Globus pallidus (tissue), 1 donor: ENCODE measurements around the gene RUNX1.

ENCODE experiments used
- DNase-seq: peaks from one replicate; pipeline ENCODE4 v3.0.0-alpha.2; 2015; ENCODE audit warnings: low spot score

RUNX1 gene

DNA sequence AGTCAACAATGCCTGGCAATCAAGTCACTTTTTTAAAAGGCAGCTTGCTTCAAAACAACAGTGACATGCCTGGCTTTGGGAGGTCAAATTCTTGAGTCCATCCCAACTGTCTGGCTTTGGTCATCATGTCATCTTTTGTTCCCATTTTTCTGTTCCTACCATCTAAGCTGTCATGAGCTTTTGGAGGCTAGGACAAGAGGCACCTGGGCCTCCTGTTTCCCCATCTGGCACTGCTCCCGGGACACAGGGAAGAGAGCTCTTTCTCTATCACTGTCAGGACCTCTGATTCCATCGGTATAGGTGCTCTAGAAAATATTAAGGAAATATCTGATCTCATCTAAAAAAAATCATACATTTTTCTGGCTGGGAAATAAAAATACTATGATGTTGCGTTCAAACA is 224.0 kb downstream of the RUNX1 start:
- no peak for DNase-seq

DNA sequence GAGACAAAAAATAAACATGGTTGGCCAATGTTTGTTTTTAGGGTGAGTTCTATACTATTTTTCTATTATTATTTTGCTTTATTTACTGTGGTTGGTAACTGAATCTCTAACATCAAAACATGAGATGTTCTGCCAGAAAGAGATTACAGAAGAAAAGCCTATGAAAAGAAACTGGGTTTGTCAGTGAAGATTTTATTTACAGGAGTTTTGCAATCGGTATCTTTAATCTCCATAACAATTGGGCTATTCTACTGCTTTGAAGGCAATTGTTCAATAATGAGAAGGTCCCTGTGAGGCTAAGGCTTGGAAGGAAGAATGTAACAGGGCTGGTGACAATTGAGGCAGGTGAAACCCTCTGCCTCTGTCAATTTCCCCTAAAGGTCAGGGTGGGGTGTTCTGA is 224.8 kb downstream of the RUNX1 start:
- no peak for DNase-seq

DNA sequence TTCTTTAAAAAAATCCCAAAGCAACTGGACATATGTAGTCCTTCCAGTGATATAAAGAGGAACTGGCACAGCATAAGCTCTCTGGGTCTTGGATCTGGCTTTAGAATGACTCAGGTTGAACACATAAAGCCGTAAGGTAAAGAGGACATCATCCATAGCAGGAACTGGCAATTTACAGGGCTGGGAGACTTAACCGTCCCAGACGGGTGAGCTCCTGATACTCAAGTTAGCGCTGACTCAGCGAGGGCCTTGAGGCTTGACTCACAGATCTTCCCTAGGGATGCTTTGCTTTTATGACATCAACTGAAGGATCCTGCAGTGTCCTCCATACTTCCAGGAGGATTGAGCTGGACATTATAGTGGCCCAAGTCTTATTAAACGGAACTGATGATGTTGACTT is 226.2 kb downstream of the RUNX1 start:
- no peak for DNase-seq

DNA sequence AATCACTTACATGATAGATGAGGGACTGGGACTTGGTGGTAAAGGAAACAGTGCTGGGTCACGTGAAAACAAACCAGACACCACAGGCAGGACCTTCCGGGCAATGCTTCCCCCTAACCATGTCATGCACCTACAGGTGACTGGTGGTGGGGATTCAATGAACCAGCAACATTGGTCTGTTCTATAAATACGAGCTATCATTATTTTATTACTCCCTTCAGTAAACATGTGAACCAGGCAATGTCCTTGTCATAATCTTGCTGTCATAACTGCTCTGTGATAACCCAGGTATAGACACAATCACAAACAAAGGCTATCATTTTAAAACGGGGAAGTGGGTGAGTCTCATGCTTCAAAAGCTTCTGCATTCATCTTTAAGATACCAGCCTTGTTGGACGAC is 226.9 kb downstream of the RUNX1 start:
- no peak for DNase-seq

DNA sequence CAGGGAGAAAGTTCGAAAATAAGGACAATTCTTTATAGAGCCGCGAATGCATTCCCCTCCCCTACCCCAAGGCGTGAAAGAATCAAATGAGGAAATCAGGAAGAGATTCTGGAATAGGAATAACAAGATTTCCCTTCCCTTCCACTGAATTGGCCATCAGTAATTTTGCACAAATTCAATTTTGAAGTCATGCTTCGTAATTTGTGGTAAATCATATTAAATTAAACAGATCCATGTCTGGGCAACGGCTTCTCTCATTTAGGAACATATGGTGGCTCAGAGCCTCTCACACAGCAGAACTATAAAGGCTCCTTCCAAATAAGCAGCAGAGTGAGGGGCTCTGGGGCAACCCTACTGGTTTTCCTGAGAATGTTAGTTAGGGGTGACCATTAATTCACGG is 227.4 kb downstream of the RUNX1 start:
- DNase-seq, result no peak

DNA sequence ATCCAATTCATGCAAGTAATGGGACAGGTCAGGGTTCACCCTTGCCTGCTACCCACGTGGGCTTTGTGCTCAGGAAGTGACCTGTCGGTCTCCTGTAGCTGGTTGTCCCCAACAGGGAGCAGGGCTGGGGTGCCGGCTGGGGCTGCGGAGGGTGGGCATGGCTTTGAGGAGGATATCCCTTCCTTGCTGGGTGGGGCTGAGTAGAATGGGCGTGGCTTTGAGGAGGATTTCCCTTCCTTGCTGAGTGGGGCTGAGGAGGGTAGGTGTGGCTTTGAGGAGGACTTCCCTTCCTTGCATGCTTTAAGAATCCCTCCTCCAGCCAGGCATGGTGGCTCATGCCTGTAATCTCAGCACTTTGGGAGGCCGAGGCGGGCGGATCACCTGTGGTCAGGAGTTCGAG is 229.1 kb downstream of the RUNX1 start:
- no peak for DNase-seq

DNA sequence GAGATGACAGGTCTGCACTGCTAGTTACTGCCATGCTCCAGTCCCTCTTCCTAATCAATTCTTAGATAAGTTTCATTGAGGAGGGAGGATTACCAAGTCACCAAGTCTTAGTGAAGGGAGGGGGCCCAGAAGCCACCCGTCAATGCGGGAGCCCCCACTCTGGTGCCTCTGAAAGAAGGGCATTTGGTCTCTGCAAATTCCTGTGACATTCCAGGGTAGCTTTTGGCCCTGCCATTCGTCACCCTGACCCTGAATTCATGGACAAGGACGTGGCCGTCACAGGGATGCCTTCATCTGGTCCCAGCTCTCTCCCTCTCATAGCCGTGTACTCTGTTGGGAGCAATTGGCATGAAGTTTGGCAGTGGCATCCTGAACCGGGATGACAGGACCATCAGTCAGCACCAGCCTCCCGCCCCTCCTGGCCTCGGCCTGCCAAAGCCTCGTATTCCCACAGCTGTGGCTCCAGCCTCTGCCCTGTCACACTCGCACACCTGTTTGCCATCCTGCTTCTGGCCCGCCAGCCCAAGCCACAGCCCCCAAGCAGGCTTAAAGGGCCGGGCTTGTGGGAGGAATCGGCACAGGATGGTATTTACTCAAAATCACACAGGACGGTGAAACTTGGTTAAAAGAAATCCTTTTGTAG is 229.6 kb downstream of the RUNX1 start:
- no peak for DNase-seq

DNA sequence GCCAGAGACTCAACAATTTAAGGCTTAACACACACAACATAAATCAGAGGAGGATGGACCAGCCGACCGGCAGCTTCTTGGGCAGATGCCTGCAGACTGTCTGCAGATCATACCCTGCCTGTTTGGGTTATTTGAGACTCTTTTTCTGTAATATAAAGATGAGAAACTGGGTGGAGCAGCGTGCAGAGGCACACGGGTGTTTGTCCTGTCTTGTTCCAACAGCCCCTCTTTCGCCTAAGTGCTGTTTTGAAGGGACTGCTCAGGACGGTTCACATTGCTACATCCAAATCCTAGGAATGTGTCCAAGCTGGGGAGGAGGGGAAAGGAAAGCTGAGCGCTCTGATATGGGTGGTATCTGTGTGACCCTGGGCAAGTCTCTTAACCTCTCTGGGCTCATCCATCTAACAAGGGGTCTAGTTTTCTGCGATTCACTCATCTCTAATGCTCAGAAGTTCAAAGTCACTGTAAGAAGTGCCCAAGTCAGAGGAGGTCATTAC is 230.4 kb downstream of the RUNX1 start:
- DNase-seq, result no peak

DNA sequence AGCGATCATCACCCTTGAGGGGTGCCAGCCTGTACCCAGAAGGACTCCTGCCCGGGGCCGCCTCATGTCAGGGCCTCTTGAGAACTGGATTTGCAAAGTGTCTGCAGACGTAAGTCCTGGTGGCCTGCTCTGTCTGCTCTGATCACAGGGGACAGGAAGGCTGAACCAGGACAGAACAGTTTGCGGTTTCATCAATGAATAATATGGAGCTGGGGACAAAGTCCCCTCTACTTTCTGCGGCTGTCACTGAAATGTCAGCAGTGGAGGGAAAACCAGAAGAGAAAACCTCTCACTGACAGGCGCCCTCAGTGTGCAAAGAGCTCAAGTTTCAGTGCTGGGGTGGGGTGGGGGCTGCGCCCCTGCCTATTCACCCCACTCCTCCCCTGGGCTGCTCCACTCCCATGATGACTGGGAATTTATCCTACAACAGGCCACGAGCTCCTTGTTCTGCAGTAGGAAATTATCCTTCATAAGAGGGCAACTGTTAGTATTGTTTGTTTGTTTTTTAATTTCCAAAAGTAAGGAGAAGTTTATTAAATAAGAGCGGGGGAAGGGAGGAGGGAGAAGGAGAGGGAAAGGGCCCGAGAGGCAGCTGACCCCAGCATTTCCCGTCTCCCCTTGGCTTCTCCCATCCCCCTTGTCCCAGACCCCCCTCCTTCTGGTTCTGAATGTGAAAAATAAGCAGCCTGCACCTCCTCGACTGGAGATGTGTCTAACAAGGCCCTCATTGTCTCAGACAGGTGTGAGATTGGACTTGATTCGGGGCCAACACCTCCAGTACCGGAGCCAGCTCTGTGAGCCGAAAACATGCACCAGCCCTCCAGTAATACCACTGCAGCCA is 231.1 kb downstream of the RUNX1 start:
- DNase-seq, result no peak

DNA sequence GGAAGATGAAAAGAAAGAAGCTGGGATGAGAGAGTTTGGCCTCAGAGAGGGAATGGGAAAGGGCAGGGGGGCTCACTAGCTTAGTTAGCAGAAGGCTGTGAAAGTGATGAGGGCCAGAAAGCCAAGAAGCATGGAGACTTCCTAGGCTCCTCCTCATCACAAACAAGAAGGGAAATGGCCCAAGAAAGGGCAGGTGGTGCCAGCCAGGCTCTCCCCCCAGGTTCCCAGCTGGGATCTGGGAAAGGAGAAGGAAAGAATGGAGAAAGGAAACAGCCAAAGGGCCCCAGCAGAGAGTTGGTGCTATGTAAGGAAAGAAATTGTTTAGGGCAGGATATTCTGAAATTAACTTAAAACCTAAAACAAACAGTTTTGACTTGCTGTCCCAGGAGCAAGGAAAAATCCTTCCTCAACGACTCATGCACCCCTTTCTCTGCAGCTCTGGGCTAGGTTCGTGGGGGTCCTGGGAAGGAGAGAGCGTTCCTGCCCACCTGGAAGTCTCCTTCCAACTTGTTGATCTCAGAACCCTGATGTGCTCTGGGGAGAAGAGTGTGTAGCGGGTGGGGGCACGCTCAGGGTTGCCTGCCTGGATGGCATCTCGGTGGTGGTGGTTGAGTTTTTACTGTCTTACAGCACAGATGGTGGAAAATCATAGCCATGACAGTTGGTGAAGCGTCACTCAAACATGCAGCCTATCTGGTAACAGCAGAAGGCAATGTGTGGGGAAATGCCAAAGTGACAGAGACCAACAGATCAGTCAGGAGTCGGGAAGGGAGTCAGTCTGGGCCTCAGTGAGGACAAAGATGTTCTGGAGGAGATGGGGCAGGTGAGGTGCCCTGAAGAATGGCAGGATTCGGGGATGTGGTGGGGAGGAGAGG is 233.0 kb downstream of the RUNX1 start:
- no peak for DNase-seq

DNA sequence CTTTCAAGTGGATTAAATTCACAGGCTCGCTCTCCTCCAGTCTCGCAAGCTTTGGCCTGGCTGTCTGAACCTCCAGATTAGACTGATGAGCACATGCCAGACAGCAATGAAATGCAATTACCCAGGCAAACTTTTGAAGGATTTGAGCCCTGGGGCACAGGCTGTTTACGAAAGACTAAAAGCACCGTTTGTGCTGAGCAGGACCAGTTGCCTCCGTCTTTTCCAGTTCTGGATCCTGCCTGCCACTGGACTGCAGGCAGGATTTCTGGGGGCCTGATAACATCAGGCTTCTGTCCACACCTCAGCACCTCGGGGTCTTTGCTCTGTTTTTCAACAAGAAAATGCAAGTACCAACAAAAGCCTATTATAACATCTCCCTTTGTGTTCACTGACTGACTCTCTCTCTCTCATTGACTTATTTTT is 234.6 kb downstream of the RUNX1 start:
- DNase-seq, result no peak

DNA sequence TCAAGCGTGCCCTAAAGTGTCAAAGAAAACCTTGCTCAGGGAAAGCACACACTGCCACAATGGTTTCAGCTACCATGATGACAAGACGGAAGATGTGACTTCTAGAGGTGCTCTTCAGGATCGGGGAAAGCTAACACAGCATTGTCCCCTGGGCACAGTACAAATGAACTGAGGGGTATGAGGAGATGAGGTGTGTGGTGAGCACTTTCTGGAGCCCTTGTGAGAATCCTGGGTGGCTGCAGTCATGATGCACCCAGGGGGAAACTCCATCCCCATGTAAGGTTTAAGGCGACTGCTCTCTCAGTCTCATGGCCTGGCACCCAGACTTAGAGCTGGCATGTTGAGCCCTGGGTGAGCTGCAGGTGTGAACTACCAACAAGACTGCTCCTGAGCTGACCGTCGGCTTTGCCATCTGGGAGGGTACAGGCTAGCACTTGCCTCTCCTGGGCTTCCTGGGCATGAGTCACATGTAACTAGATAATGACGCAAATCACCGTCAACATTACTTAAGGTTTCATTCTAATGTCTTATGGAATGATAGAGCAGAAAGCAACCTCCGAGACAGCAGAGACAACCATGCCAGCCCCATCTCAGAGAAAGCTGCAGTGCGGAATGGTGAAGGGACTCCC is 235.7 kb downstream of the RUNX1 start:
- DNase-seq, result no peak

DNA sequence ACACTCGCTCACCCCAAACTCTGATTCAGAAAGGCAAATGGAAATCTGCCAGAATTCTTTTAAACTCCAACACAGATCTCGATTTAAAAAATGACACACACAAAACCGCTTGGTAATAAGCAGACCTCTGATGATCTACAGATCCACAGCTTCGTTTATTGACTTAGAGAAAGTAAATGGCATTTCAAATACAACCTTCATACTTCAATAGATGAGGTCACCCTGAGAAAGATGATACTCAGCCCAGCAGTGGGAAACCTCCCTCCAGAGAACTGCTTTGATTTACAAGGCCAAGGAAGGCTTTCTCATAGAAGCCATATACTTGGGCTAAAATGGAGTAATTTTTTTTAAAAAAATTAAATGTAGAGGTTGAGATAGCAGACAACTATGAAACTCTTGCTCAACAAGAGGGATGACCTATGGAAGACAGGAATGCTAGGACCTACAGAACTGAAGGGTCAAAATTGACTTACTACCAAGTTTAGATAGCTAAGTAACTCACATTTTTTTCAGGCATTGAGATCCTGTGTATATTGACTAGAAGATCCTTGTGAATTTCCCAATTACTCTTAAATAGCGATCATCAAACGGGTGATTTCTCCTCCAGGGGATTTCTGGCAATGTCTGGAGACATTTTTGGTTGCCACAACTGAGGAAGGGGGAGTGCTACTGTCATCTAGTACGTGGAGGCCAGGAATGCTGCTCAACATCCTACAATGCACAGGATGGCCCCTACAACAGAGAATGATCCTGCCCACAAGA is 236.4 kb downstream of the RUNX1 start:
- DNase-seq, result no peak

DNA sequence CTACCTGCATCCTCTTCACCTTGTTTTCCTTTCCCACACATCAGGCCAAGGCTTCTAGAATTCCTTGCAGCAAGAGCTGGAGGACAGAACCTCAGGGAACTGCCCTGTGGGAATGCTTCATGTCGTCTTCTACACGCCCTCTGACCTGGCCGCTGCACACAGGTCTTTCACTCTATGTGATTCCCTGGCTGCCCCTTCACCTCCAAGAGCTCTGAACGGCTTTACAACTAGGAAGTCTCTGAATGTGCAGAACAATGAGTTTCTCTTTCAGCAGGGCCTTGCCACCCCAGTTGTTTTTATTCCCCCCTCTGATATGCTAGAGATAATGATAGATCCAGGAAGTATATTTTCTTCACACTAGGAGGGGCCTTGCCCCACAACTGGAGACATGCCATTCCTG is 237.7 kb downstream of the RUNX1 start:
- DNase-seq, result no peak

DNA sequence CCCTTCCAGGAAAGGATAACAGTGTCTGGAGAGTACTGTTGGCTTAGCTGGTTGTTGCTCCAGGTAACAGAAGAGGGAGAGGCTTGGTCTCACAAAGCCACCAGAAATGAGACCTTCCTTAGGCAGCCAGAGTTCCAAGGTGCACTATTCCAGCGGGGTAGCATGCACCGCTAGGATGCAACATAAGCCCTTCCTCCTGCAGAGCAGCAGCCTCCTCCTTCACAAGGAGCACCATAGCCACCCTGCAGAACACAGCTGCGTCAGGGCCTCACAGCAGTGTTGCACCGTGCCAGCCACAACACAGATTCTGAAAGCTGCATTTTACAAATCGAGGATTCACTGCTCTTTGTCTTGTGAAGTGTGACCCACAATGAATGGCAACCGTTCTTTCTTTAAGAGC is 238.3 kb downstream of the RUNX1 start:
- no peak for DNase-seq

DNA sequence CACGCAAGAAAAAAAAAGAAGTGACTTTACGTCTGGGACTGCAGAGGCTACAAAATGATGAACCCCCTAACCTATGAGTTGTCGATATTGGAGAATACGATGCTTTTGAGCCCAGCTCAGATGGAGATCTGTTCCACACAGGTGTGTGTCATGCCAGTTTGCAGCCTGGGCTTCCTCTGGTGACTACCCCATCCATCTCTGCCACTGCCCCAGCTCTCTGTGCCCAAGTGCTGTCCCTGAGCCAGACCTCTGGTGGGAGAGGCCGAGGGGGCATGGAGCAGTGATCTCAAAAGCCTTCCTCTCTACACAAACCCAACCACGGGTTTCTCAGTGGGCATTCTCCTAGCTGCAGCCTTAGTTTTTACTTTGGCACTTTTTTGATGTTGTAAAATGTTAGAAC is 239.3 kb downstream of the RUNX1 start:
- DNase-seq, result no peak

DNA sequence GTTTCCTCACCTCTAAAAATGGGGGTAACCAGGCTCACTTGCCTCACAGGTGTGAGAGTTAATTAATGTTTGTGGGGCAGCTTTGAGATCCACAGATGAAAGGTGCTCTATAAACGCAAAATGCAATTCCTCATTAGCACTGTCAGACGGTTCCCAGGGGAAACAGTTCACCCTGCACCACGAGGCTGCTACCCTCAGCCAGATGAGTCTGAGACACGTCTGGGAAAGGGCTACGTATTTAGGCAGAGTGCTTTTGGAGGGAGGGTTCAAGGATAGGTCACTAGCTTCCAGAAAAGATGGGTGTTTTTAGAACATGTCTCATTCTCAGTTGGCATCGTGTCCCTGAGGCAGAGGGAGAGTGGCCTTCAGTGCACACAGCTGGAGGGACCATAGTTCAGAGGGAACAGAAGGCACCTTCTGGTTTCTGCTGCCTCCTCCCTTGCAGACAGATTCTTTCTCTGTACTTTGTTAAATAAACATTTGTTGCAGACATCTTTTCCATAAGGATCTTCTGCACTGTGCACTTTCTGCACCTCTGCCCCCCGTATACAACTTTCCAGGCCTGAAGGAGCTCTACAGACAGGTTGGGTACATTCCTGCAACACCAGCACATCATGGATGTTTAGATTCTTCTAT is 240.4 kb downstream of the RUNX1 start:
- DNase-seq, result no peak

DNA sequence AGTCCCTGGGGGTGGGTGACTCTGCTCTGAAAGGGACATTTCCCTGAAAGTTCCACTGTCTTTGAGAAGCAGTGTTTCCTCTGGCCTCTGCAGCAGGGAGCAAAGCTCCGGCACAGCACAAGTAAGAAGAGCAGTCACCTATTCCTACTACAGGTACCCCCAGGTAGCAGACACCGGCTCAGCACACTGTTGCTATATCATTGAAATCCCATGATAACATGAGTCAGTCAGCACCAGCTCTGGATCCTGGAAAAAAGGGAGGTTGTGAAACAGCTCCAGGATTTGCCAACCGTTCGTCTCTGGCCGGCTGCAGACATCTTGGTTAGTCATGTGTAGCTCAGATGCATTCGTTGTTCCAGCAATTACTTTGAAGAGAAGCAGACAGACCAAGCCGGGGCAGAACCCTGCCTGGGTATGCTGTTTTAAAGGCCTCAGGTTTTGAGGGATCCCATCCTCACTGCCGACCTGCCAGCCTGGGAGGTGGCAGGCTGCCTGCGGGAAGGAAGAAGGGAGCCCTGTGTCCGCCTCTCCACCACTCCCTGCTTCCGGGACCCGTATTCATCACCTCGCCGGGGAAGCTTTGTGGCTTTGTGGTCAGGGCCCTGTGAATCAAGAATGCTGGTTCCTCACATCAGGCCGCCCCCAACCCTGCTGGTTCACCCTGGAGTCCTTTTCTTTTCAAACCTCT is 241.1 kb downstream of the RUNX1 start:
- DNase-seq, result no peak

DNA sequence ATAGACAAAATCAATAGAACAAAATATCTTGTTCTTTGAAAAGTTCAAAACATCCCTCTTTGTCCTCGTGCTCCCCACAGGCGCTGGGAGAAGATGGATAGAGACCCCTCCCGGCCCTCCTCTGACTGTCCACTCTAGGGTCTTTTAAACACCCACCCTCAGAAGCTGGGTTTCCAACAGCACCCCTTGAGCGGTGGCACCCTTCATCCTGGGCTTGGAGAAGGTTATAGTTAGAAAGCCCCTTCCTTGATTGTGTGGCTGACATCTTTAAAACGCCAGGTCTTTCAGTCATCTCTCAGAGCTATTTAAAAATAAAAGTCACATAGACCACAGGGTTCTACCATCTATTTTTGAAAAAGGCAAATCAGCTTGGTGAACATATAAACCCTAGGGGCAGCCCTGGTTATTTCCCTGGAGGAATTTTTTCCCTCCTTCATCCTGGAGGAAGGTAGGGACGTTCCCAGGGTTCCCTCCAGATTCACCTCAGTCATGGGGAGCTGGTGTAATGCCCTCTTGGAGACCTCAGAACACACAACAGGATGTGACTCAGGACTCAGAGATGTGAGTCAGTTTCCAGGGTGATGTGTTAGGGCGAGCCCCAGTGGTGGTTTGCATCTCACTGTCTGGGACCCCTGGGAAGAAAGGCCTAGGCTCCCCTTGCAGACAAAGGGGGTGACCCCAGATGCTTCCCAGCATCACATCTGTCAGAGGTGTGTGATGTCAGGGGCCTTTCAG is 241.8 kb downstream of the RUNX1 start:
- DNase-seq, result no peak

DNA sequence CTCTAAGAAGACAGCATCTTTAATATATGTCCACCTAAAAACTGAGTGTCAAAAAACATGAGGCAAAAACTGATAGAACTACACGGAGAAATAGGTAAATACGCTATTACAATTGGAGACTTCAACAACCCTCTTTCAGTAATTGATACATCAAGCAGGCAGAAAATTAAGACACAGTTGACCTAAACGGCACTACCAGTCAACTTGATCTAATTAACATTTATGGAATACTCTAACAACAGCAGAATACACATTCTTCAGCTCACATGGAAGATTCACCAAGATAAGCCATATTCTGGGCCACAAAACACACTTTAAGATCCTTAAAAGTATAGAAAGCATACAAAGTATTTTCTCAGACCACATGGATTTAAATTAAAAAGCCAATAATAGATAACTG is 242.7 kb downstream of the RUNX1 start:
- no peak for DNase-seq
